Measurements from ENCODE around the gene CCDC27. TPM values are rescaled to one million over a fixed set of nuclear protein-coding genes. Genes with fewer than 3 reads are reported as not detected.

The CCDC27 gene
- total RNA-seq, 4 donors from 2014 or later: not detected

DNA sequence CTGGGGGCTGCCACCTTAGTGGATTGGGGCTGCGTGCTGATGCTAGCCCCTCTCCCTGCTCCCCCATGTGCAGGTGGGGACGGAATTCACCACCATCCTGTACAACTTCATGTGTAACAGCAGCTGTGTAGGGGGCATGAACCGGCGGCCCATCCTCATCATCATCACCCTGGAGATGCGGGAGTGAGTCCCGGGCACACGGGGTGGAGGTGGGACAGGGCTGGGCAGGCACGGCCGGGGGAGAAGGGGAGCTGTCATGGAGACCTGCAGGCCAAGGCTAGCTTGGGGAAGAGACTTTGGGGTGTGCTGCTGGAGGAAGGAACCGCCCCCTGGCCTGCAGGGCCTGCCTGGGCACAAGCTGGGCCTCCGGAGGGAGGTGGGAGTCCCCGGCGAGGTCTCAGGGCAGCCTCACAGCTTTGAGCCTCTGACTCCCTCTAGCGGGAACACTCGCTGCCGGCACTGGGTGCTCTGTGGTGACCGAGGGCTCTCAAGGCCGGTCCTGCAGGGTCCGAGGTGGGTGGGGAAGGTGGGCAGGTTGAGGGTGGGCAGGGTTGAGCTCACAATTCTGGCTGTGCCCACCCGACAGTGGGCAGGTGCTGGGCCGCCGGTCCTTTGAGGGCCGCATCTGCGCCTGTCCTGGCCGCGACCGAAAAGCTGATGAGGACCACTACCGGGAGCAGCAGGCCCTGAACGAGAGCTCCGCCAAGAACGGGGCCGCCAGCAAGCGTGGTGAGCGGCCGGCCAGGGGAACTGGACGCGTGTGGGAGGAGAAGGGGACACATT, 25.0 kb upstream of the CCDC27 start:
- Histone ChIP-seq H3K9me3 (no peaks in the 10 kb centered on the region), H3K27me3 (no peaks in the 10 kb centered on the region), H3K36me3 (no peaks in the 10 kb centered on the region), H3K4me1 (no peaks in the 10 kb centered on the region), H3K27ac (no peak overlapping the region), H3K4me3 (no peak overlapping the region)
- DNase-seq: no peak
- intact Hi-C loops (cut with DNase I; ENCODE audit: low total_unique reads): no loop called here
- TF ChIP-seq POLR2A (IDR thresholded peaks at IDR 0.05): no peak
- TF ChIP-seq CTCF (IDR thresholded peaks at IDR 0.05): no peak

DNA sequence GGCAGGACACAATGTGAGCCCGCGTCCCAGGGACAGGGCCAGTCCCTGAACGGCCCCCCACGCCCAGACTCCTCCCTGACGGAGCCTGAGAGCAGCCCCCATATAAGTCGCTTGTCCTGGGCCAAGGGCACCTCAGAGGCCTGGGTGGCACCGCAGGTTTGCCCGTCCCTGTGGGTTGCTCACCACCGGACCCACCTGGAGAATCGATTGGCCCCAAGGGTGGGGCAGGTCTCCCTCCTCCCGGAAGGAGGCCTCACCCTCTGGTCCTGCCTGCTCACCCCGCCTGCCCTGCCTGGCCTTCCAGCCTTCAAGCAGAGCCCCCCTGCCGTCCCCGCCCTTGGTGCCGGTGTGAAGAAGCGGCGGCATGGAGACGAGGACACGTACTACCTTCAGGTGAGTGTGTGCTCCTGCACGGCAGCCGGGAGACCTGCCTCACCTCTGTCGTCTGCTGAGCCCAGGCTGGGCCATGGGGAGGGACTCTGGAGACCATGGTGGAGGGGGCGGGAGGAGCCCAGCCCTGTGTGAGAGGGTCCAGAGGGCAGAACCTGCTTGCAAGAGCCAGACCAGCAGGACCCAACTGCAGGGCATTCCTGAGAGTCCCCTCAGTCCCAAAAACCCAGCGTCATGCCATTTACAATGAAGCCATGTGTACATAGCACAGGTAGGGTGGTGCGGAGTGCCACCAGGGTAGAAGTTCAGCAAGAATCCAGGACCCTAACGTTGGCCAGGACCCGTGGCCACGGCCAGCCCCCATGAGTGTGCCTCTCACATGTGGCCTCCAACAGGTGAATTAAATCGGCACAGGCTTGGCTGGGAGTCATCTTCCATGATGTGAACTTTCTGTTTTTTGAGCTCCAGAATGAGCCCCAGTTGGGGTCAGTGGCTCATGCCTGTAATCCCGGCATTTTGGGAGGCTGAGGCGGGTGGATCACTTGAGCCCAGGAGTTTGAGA, 24.1 kb upstream of the CCDC27 start:
- no peak for DNase-seq
- no peak overlapping the region for H3K4me3 ChIP-seq
- no peaks in the 10 kb centered on the region for H3K36me3 ChIP-seq
- H3K27ac ChIP-seq: no peak overlapping the region
- intact Hi-C loops (cut with DNase I; ENCODE audit: low total_unique reads): no loop called here
- H3K4me1 ChIP-seq: no peaks in the 10 kb centered on the region
- H3K9me3 ChIP-seq: no peaks in the 10 kb centered on the region
- no peak for TF ChIP-seq CTCF (IDR thresholded peaks at IDR 0.05)
- no peak for TF ChIP-seq POLR2A (IDR thresholded peaks at IDR 0.05)
- H3K27me3 ChIP-seq: no peaks in the 10 kb centered on the region

- Histone ChIP-seq H3K9me3 (no peaks in the 10 kb centered on the region), H3K36me3 (no peaks in the 10 kb centered on the region), H3K27me3 (no peaks in the 10 kb centered on the region), H3K4me3 (no peak overlapping the region), H3K27ac (no peak overlapping the region), H3K4me1 (no peaks in the 10 kb centered on the region)
- TF ChIP-seq CTCF (IDR thresholded peaks at IDR 0.05) (no peak), POLR2A (IDR thresholded peaks at IDR 0.05) (no peak)
- intact Hi-C loops (cut with DNase I; ENCODE audit: low total_unique reads): no loop called here
- DNase-seq: no peak
Observed at GRCh38 chr1:3729594-3730542, 22.4 kb upstream of the CCDC27 start.

DNA sequence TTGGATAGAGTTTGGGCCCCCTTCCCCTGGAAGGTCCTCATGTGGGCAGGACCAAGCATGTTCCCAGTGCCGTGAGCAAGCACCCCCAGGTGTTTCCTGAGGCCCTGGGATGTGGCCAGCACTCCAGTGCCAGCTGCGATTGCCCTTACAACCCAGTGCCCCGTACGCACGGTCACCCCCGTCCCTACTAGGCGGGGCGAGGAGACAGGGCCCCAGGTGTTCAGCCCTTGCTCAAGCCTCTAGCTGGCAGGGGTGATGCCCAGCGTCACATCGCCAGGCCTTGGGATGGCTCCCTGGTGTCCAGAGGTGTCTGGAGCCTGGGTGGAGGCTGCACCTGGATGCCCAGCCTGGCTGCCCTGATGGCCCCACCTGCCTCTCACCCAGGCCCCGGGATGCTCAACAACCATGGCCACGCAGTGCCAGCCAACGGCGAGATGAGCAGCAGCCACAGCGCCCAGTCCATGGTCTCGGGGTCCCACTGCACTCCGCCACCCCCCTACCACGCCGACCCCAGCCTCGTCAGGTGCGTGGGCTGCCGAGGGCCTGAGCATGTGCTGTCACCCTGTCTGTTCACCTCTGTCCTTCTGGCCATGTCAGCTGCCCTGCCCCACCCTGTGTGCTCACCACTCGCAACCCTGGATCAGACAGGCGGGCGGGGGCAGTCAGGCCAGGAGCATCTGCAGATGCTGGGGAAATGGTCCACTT, 21.6 kb upstream of the CCDC27 start:
- TF ChIP-seq POLR2A (IDR thresholded peaks at IDR 0.05) (no peak), CTCF (IDR thresholded peaks at IDR 0.05) (no peak)
- no peak for DNase-seq
- H3K27ac ChIP-seq: no peak overlapping the region
- H3K27me3 ChIP-seq: no peaks in the 10 kb centered on the region
- no peaks in the 10 kb centered on the region for H3K4me1 ChIP-seq
- H3K9me3 ChIP-seq: no peaks in the 10 kb centered on the region
- H3K4me3 ChIP-seq: no peak overlapping the region
- intact Hi-C loops (cut with DNase I; ENCODE audit: low total_unique reads): no loop called here
- no peaks in the 10 kb centered on the region for H3K36me3 ChIP-seq
